Naive thymus-derived CD4-positive, alpha-beta T cell (primary cell): ENCODE results near the gene RAB11A. TPM values are rescaled to one million over a fixed set of nuclear protein-coding genes. Genes with fewer than 3 reads are reported as not detected.
A peak's percentile ranks its signal among the peaks of the same experiment; 100 is the strongest.

ENCODE experiments used
- ATAC-seq: fragments of 150-1000 bp; cut with Tn5 transposase; 2 replicates; pipeline ENCODE4 v1.10.0; 2021; ENCODE audit warnings: mild to moderate bottlenecking, moderate library complexity
- CTCF ChIA-PET: fragments of 350-600 bp; sonication (Branson Sonifier 250); formaldehyde crosslinking; loops from one replicate; lab custom pipeline; 2021; ENCODE audit warnings: antibody characterized with exemption; lab: Charles Lee
- POLR2A ChIA-PET: fragments of 350-600 bp; sonication (Branson Sonifier 250); formaldehyde crosslinking; loops from one replicate; lab custom pipeline; 2021; ENCODE audit warnings: antibody characterized with exemption, inconsistent platforms; lab: Charles Lee
- DNase-seq, 9 donors: peaks; one replicate each; pipeline versions ENCODE4 v3.0.0 to v3.0.0-alpha.2; 2020 to 2022; ENCODE audit warnings: mixed read lengths in 1 of 9
- H3K27ac ChIP-seq: one replicate; pipeline ENCODE4 v1.7.0; 2013; ENCODE audit warnings: mild to moderate bottlenecking, low read depth, low read length, moderate library complexity
- H3K27me3 ChIP-seq, 2 donors: one replicate each; pipeline ENCODE4 v1.7.0; 2013; ENCODE audit warnings: low read length in 2 of 2, mild to moderate bottlenecking in 2 of 2, moderate library complexity in 2 of 2; ENCODE audit not compliant: control insufficient read depth in 2 of 2, insufficient read depth in 2 of 2
- H3K36me3 ChIP-seq, 3 experiments: 1 replicate in 2 of 3; 2 replicates in 1 of 3; pipeline ENCODE4 v1.7.0; 2013; ENCODE audit warnings: low read length in 3 of 3, mild to moderate bottlenecking in 3 of 3, moderate library complexity in 1 of 3; ENCODE audit not compliant: insufficient read depth in 3 of 3, control insufficient read depth in 2 of 3
- H3K4me1 ChIP-seq, 2 donors: one replicate each; pipeline ENCODE4 v1.7.0; 2013; ENCODE audit warnings: low read length in 2 of 2, mild to moderate bottlenecking in 2 of 2, moderate library complexity in 1 of 2; ENCODE audit not compliant: control insufficient read depth in 2 of 2, insufficient read depth in 2 of 2
- H3K4me3 ChIP-seq: 2 replicates; pipeline ENCODE4 v1.7.0; 2013; ENCODE audit warnings: mild to moderate bottlenecking, low read length
- H3K9me3 ChIP-seq, 3 experiments: 1 replicate in 2 of 3; 2 replicates in 1 of 3; pipeline ENCODE4 v1.7.0; 2013; ENCODE audit warnings: low read length in 3 of 3; ENCODE audit not compliant: control insufficient read depth in 2 of 3
- H3K27ac Mint-ChIP-seq, 9 donors: one replicate each; pipeline ENCODE4 v1.8.0; 2020 to 2022; ENCODE audit warnings: mixed read lengths in 9 of 9, mild to moderate bottlenecking in 8 of 9, moderate library complexity in 5 of 9, inconsistent platforms in 2 of 9
- H3K27me3 Mint-ChIP-seq, 5 donors: one replicate each; pipeline ENCODE4 v1.8.0; 2021 to 2022; ENCODE audit warnings: mixed read lengths in 5 of 5, mild to moderate bottlenecking in 1 of 5
- H3K36me3 Mint-ChIP-seq, 5 donors: one replicate each; pipeline ENCODE4 v1.8.0; 2020 to 2022; ENCODE audit warnings: mixed read lengths in 5 of 5, mild to moderate bottlenecking in 3 of 5, inconsistent platforms in 1 of 5
- H3K4me1 Mint-ChIP-seq, 7 donors: one replicate each; pipeline ENCODE4 v1.8.0; 2020 to 2022; ENCODE audit warnings: mixed read lengths in 7 of 7, mild to moderate bottlenecking in 3 of 7, inconsistent platforms in 1 of 7
- H3K4me3 Mint-ChIP-seq, 10 donors: one replicate each; pipeline ENCODE4 v1.8.0; 2020 to 2022; ENCODE audit warnings: mild to moderate bottlenecking in 10 of 10, mixed read lengths in 10 of 10, moderate library complexity in 6 of 10, inconsistent platforms in 2 of 10
- H3K9me3 Mint-ChIP-seq, 11 donors: one replicate each; pipeline ENCODE4 v1.8.0; 2020 to 2022; ENCODE audit warnings: mixed read lengths in 11 of 11, mild to moderate bottlenecking in 4 of 11, inconsistent platforms in 1 of 11, moderate library complexity in 1 of 11
- intact Hi-C, 2 donors: fragments of 100-400 bp; cut with micrococcal nuclease; formaldehyde crosslinking; loops; one replicate each; pipeline ENCODE4 v1.15.1; 2023
- polyA plus RNA-seq, 2 donors: library from polyadenylated mRNA; unstranded; fragments of 300-500 nt; fragmentation: Illumina TruSeq; gene quantifications; one replicate each; pipeline ENCODE4 v1.2.3, GENCODE V29; 2021
- total RNA-seq, 6 experiments: library from RNA in 5 of 6; stranded (reverse) in 5 of 6; gene quantifications; 1 replicate in 5 of 6; 2 replicates in 1 of 6; pipeline ENCODE4 v1.2.3 and lab custom pipeline; 2021 to 2026

Gene RAB11A
- total and polyA plus RNA-seq, 7 experiments from 2014 or later = 80.9 to 224 (median 112) TPM

- H3K9me3 ChIP-seq = no peaks in the 10 kb centered on the region
- peaks cover 0 to 62% (median 0%) of the 10 kb centered on the region in 3 experiments for H3K36me3 ChIP-seq
- no peaks in the 10 kb centered on the region for H3K27me3 ChIP-seq
- no peak for ATAC-seq
- ChIA-PET POLR2A (no interaction called here), CTCF (no interaction called here)
- Mint-ChIP-seq H3K27ac (peak overlapping the region in 1 of 9 donors; percentile 11), H3K4me1 (peaks cover 0 to 24% (median 4%) of the 10 kb centered on the region in 7 donors), H3K27me3 (no peaks in the 10 kb centered on the region), H3K9me3 (peaks cover 0 to 2% (median 0%) of the 10 kb centered on the region in 11 donors), H3K4me3 (no peak overlapping the region), H3K36me3 (peaks cover 10 to 52% (median 22%) of the 10 kb centered on the region in 5 donors)
- H3K27ac ChIP-seq = no peak overlapping the region
- DNase-seq = no peak
- intact Hi-C loops = no loop called here
- no peak overlapping the region for H3K4me3 ChIP-seq
- no peaks in the 10 kb centered on the region for H3K4me1 ChIP-seq
Measured at GRCh38 chr15:65906396-65906795, 37.1 kb downstream of the RAB11A start.

- ChIA-PET CTCF (interaction anchor here (0.7 kb wide), 1 partner anchor 189 kb away, joined by 3 read pairs; no protein-coding TSS in a partner anchor), POLR2A (no interaction called here)
- no peak overlapping the region for H3K4me3 Mint-ChIP-seq
- peak overlapping the region in 1 of 9 donors; percentile 17 for H3K27ac Mint-ChIP-seq
- no peak for DNase-seq
- no peaks in the 10 kb centered on the region for H3K27me3 Mint-ChIP-seq
- Histone ChIP-seq H3K36me3 (peaks cover 0 to 62% (median 0%) of the 10 kb centered on the region in 3 experiments), H3K4me3 (no peak overlapping the region), H3K9me3 (no peaks in the 10 kb centered on the region), H3K27ac (no peak overlapping the region), H3K27me3 (no peaks in the 10 kb centered on the region), H3K4me1 (no peaks in the 10 kb centered on the region)
- H3K36me3 Mint-ChIP-seq = peaks cover 10 to 44% (median 22%) of the 10 kb centered on the region in 5 donors
- no peak for ATAC-seq
- intact Hi-C loops = no loop called here
- peaks cover 0 to 2% (median 0%) of the 10 kb centered on the region in 11 donors for H3K9me3 Mint-ChIP-seq
- H3K4me1 Mint-ChIP-seq = peaks cover 0 to 11% (median 0%) of the 10 kb centered on the region in 7 donors
Measured at GRCh38 chr15:65907661-65908060, 38.4 kb downstream of the RAB11A start.

GRCh38 chr15:65908876-65909275 is 39.6 kb downstream of the RAB11A start:
- intact Hi-C loops = no loop called here
- ChIA-PET POLR2A (no interaction called here), CTCF (no interaction called here)
- ATAC-seq = no peak
- no peaks in the 10 kb centered on the region for H3K9me3 Mint-ChIP-seq
- peak overlapping the region in 1 of 9 donors; percentile 14 for H3K27ac Mint-ChIP-seq
- H3K9me3 ChIP-seq = no peaks in the 10 kb centered on the region
- no peak for DNase-seq
- no peak overlapping the region for H3K4me3 Mint-ChIP-seq
- H3K4me1 ChIP-seq = no peaks in the 10 kb centered on the region
- H3K27ac ChIP-seq = no peak overlapping the region
- peaks cover 0 to 5% (median 0%) of the 10 kb centered on the region in 7 donors for H3K4me1 Mint-ChIP-seq
- H3K4me3 ChIP-seq = no peak overlapping the region
- H3K36me3 ChIP-seq = peaks cover 0 to 52% (median 0%) of the 10 kb centered on the region in 3 experiments
- H3K27me3 Mint-ChIP-seq = no peaks in the 10 kb centered on the region
- H3K36me3 Mint-ChIP-seq = peaks cover 6 to 38% (median 17%) of the 10 kb centered on the region in 5 donors
- no peaks in the 10 kb centered on the region for H3K27me3 ChIP-seq

- CTCF ChIA-PET = interaction anchor here (0.8 kb wide), 1 partner anchor 15 kb away, joined by 3 read pairs; no protein-coding TSS in a partner anchor
Measured at GRCh38 chr15:65909831-65910230, 40.5 kb downstream of the RAB11A start.

GRCh38 chr15:65910341-65910740 is 41.0 kb downstream of the RAB11A start:
- H3K27me3 Mint-ChIP-seq = no peaks in the 10 kb centered on the region

More at GRCh38 chr15:65909831-65910230, 40.5 kb downstream of the RAB11A start:
- H3K9me3 Mint-ChIP-seq = no peaks in the 10 kb centered on the region
- POLR2A ChIA-PET = no interaction called here
- no peak overlapping the region for H3K27ac ChIP-seq
- intact Hi-C loops = no loop called here
- no peaks in the 10 kb centered on the region for H3K27me3 Mint-ChIP-seq
- no peak overlapping the region for H3K4me3 Mint-ChIP-seq
- H3K36me3 Mint-ChIP-seq = peaks cover 4 to 34% (median 14%) of the 10 kb centered on the region in 5 donors
- peaks cover 0 to 2% (median 0%) of the 10 kb centered on the region in 7 donors for H3K4me1 Mint-ChIP-seq
- H3K4me1 ChIP-seq = no peaks in the 10 kb centered on the region
- ATAC-seq (no peak), DNase-seq (no peak)
- H3K27me3 ChIP-seq = no peaks in the 10 kb centered on the region
- no peak overlapping the region for H3K27ac Mint-ChIP-seq
- H3K36me3 ChIP-seq = peaks cover 0 to 43% (median 0%) of the 10 kb centered on the region in 3 experiments
- no peak overlapping the region for H3K4me3 ChIP-seq
- H3K9me3 ChIP-seq = no peaks in the 10 kb centered on the region

DNA sequence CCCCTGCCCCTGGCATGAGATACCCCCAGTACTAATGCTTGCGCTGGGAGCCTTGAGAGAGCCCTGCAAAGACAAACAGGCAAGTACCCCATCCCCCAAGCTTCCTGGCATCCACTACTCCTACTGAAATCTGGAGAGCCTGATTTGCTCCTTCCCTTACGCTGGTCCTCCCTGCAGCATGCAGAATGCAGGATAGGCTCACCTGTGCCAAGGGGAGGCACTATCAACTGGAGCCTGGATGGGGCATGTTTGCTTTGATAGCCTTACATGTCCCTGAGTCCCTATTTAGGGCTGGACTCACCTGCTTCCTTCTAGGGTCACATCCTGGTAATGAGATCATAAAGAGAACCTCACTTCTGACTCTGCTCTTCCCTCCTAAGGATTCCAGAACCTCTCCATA is 42.9 kb downstream of the RAB11A start:
- Histone ChIP-seq H3K4me1 (no peaks in the 10 kb centered on the region), H3K4me3 (no peak overlapping the region), H3K27ac (no peak overlapping the region), H3K9me3 (no peaks in the 10 kb centered on the region), H3K36me3 (peaks cover 0 to 26% (median 0%) of the 10 kb centered on the region in 3 experiments), H3K27me3 (no peaks in the 10 kb centered on the region)
- H3K36me3 Mint-ChIP-seq = peaks cover 0 to 18% (median 3%) of the 10 kb centered on the region in 5 donors
- POLR2A ChIA-PET = no interaction called here
- peak overlapping the region in 1 of 9 donors; percentile 8 for H3K27ac Mint-ChIP-seq
- peaks cover 0 to 21% (median 2%) of the 10 kb centered on the region in 7 donors for H3K4me1 Mint-ChIP-seq
- intact Hi-C loops = no loop called here
- H3K27me3 Mint-ChIP-seq = no peaks in the 10 kb centered on the region
- no peak for ATAC-seq
- no peak overlapping the region for H3K4me3 Mint-ChIP-seq
- CTCF ChIA-PET = no interaction called here
- no peak for DNase-seq
- H3K9me3 Mint-ChIP-seq = no peaks in the 10 kb centered on the region

More at GRCh38 chr15:65910341-65910740, 41.0 kb downstream of the RAB11A start:
- Mint-ChIP-seq H3K36me3 (peaks cover 4 to 31% (median 9%) of the 10 kb centered on the region in 5 donors), H3K4me3 (no peak overlapping the region), H3K9me3 (no peaks in the 10 kb centered on the region), H3K4me1 (peaks cover 0 to 4% (median 0%) of the 10 kb centered on the region in 7 donors), H3K27ac (peak overlapping the region in 1 of 9 donors; percentile 23)
- Histone ChIP-seq H3K27me3 (no peaks in the 10 kb centered on the region), H3K4me1 (no peaks in the 10 kb centered on the region), H3K9me3 (no peaks in the 10 kb centered on the region), H3K36me3 (peaks cover 0 to 40% (median 0%) of the 10 kb centered on the region in 3 experiments), H3K4me3 (no peak overlapping the region), H3K27ac (no peak overlapping the region)
- no peak for ATAC-seq
- CTCF ChIA-PET = interaction anchor here (0.8 kb wide), 1 partner anchor 14 kb away, joined by 3 read pairs; no protein-coding TSS in a partner anchor
- intact Hi-C loops = no loop called here
- DNase-seq = no peak
- POLR2A ChIA-PET = no interaction called here
